OCI-LY3 (cell line): ENCODE results near the gene CACNA1C.

Experiments used
- H2AFZ ChIP-seq: fragments of 200-600, 300-600 bp; shearing (Covaris generic); 2 replicates; pipeline ENCODE4 v1.6.0; 2014; ENCODE audit warnings: antibody characterized with exemption, low read depth, low read length
- H3K27ac ChIP-seq: fragments of 200-600, 300-600 bp; sonication (generic); 2 replicates; pipeline ENCODE4 v1.5.1; 2014; ENCODE audit warnings: mild to moderate bottlenecking, low read length, moderate library complexity, mixed read lengths
- H3K27me3 ChIP-seq: fragments of 200-600, 300-600 bp; sonication (generic); 2 replicates; pipeline ENCODE4 v1.6.1; 2014; ENCODE audit warnings: low read depth, low read length, mixed read lengths
- H3K36me3 ChIP-seq: fragments of 200-600, 300-600 bp; sonication (generic); replicated peaks from 2 replicates; pipeline ENCODE3; 2014; ENCODE audit warnings: low read depth, low read length, mixed read lengths
- H3K4me1 ChIP-seq: fragments of 300-600, 200-600 bp; sonication (generic); 2 replicates; pipeline ENCODE4 v1.6.1; 2014; ENCODE audit warnings: low read length, mixed read lengths
- H3K4me2 ChIP-seq: fragments of 200-600, 300-600 bp; sonication (generic); 2 replicates; pipeline ENCODE4 v1.6.1; 2014; ENCODE audit warnings: low read length, mixed read lengths
- H3K4me3 ChIP-seq: fragments of 300-600, 200-600 bp; sonication (generic); 2 replicates; pipeline ENCODE4 v1.5.1; 2014; ENCODE audit warnings: antibody characterized with exemption, mild to moderate bottlenecking, low read length, moderate library complexity
- H3K79me2 ChIP-seq: fragments of 300-600, 200-600 bp; shearing (Covaris generic); 2 replicates; pipeline ENCODE4 v1.6.1; 2014; ENCODE audit warnings: mild to moderate bottlenecking, low read length, mixed read lengths
- H3K9ac ChIP-seq: fragments of 300-600, 200-600 bp; shearing (Covaris generic); 2 replicates; pipeline ENCODE4 v1.6.0; 2014; ENCODE audit warnings: mild to moderate bottlenecking, low read length, moderate library complexity
- H3K9me3 ChIP-seq: fragments of 200-600, 300-600 bp; shearing (Covaris generic); 2 replicates; pipeline ENCODE4 v1.6.1; 2014; ENCODE audit warnings: low read length, mixed read lengths; ENCODE audit not compliant: insufficient read depth
- H4K20me1 ChIP-seq: fragments of 200-600, 300-600 bp; sonication (generic); 2 replicates; pipeline ENCODE4 v1.6.1; 2016; ENCODE audit warnings: low read length, mixed read lengths; ENCODE audit not compliant: insufficient read depth
- EZH2phosphoT487 ChIP-seq: fragments of 200-600 bp; shearing (Covaris generic); IDR thresholded peaks from 2 replicates; pipeline ENCODE4 v1.6.1; 2018; ENCODE audit warnings: antibody characterized with exemption, mixed run types, low read depth
- TF ChIP-seq, protein P1 (sequence below): fragments of 200-600, 300-600 bp; sonication (generic); IDR thresholded peaks from 2 replicates; pipeline ENCODE4 v1.5.1; 2014; ENCODE audit warnings: antibody characterized with exemption, low read length, low read depth

The CACNA1C gene

GRCh38 chr12:2029851-2030250 lies 22.9 kb upstream of the CACNA1C start:
- Histone ChIP-seq H3K4me3 (no peak overlapping the region), H3K4me1 (peaks cover 5% of the 10 kb centered on the region), H4K20me1 (no peaks in the 10 kb centered on the region), H2AFZ (no peak overlapping the region), H3K27ac (no peak overlapping the region), H3K9ac (no peak overlapping the region), H3K36me3 (no peaks in the 10 kb centered on the region), H3K4me2 (no peak overlapping the region), H3K79me2 (no peaks in the 10 kb centered on the region), H3K27me3 (peaks cover 73% of the 10 kb centered on the region), H3K9me3 (no peaks in the 10 kb centered on the region)
- TF ChIP-seq EZH2phosphoT487 = no peak
- TF ChIP-seq, protein P1, sequence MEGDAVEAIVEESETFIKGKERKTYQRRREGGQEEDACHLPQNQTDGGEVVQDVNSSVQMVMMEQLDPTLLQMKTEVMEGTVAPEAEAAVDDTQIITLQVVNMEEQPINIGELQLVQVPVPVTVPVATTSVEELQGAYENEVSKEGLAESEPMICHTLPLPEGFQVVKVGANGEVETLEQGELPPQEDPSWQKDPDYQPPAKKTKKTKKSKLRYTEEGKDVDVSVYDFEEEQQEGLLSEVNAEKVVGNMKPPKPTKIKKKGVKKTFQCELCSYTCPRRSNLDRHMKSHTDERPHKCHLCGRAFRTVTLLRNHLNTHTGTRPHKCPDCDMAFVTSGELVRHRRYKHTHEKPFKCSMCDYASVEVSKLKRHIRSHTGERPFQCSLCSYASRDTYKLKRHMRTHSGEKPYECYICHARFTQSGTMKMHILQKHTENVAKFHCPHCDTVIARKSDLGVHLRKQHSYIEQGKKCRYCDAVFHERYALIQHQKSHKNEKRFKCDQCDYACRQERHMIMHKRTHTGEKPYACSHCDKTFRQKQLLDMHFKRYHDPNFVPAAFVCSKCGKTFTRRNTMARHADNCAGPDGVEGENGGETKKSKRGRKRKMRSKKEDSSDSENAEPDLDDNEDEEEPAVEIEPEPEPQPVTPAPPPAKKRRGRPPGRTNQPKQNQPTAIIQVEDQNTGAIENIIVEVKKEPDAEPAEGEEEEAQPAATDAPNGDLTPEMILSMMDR = no peak

- peaks cover 75% of the 10 kb centered on the region for H3K27me3 ChIP-seq
- no peak overlapping the region for H3K4me3 ChIP-seq
- no peaks in the 10 kb centered on the region for H3K79me2 ChIP-seq
Measured at GRCh38 chr12:2032506-2032905, 20.3 kb upstream of the CACNA1C start.

DNA sequence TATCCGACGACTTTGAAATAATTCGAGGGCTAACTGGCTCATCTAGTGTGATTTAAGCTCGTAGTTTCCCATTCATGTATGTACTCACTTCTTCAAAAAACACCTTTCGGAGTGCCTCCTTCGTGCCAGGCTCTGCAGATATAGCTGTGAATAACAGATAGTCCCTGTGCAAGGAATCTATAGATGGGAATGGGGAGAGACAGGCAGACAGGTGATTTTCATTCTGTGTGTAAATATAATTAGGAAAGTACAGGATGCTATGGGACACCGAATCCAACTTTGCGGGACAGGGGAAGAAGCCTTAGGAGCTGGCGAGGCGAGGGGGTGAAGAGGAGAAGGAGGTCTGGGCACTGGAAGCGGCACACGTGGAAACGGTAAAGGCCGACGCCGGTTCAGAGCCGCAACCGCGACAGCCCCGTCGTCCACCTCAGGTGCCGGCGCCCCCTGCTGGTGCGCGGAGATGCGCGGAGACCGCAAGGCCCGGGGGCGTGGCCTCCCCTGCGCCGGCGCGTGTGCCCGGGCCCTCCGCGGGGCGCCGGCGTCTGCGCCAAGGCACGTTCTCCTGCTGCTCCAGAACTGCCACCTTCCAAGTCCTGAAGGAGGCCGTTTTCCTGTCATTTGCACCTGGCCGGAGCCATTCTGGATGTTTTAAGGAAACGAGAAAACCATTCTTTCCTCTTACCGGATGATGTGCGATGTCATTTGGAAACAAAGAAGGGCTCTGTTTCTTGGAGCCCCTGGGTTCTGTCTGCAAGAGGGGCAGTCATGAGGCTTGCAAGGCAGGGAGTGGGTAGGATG lies 18.0 kb upstream of the CACNA1C start:
- H3K4me1 ChIP-seq = peaks cover 10% of the 10 kb centered on the region
- peaks cover 82% of the 10 kb centered on the region for H3K27me3 ChIP-seq
- peak overlapping the region; percentile 61 for H3K9ac ChIP-seq

More at GRCh38 chr12:2032506-2032905, 20.3 kb upstream of the CACNA1C start:
- TF ChIP-seq, protein P1 = no peak
- no peak for TF ChIP-seq EZH2phosphoT487
- Histone ChIP-seq H3K4me2 (no peak overlapping the region), H3K4me1 (peaks cover 10% of the 10 kb centered on the region), H3K9ac (no peak overlapping the region), H2AFZ (no peak overlapping the region), H3K36me3 (no peaks in the 10 kb centered on the region), H3K27ac (no peak overlapping the region), H4K20me1 (no peaks in the 10 kb centered on the region), H3K9me3 (no peaks in the 10 kb centered on the region)

GRCh38 chr12:2035431-2036055 lies 17.2 kb upstream of the CACNA1C start:
- peak overlapping the region; percentile 84 for H3K4me3 ChIP-seq
- no peak overlapping the region for H3K27ac ChIP-seq
- H3K9me3 ChIP-seq = no peaks in the 10 kb centered on the region
- no peaks in the 10 kb centered on the region for H3K36me3 ChIP-seq
- H3K4me2 ChIP-seq = peak overlapping the region; percentile 100
- no peaks in the 10 kb centered on the region for H3K79me2 ChIP-seq
- H4K20me1 ChIP-seq = no peaks in the 10 kb centered on the region
- peak overlapping the region; percentile 99 for H2AFZ ChIP-seq
- peaks cover 10% of the 10 kb centered on the region for H3K4me1 ChIP-seq
- H3K27me3 ChIP-seq = peaks cover 88% of the 10 kb centered on the region
- H3K9ac ChIP-seq = peak overlapping the region; percentile 61
- TF ChIP-seq, protein P1 = no peak

More for the DNA sequence above, 18.0 kb upstream of the CACNA1C start:
- no peak overlapping the region for H3K27ac ChIP-seq
- no peaks in the 10 kb centered on the region for H3K79me2 ChIP-seq
- TF ChIP-seq EZH2phosphoT487 = no peak
- TF ChIP-seq, protein P1 = peak; percentile 78
- H2AFZ ChIP-seq = peak overlapping the region; percentile 99
- no peaks in the 10 kb centered on the region for H3K9me3 ChIP-seq
- no peaks in the 10 kb centered on the region for H4K20me1 ChIP-seq
- peak overlapping the region; percentile 100 for H3K4me2 ChIP-seq
- peak overlapping the region; percentile 84 for H3K4me3 ChIP-seq
- H3K36me3 ChIP-seq = no peaks in the 10 kb centered on the region
